NCI-H446 (cell line): ENCODE results near the gene ING3.
"Not testable (repeated sequence)": the region's sequence is repeated elsewhere in the genome, so short reads cannot be mapped to it uniquely, and the experiment has no call there.

Source experiments
- DNase-seq, 2 experiments: peaks; one replicate each; lab custom pipeline; 2025; lab: John Stamatoyannopoulos, UW

ING3 gene

GRCh38 chr7:120949998-120950538 lies 509 bp upstream of the ING3 start:
- no peak for DNase-seq

GRCh38 chr7:120951309-120951699 lies 727 bp downstream of the ING3 start:
- DNase-seq, result no peak

- no peak for DNase-seq
Measured at GRCh38 chr7:120951826-120952225, 1.2 kb downstream of the ING3 start.

GRCh38 chr7:120955577-120956149 lies 5.1 kb downstream of the ING3 start:
- DNase-seq, result no peak

GRCh38 chr7:120959929-120960484 lies 9.4 kb downstream of the ING3 start:
- DNase-seq, result no peak

- DNase-seq, result no peak
Measured at GRCh38 chr7:120960714-120961113, 10.1 kb downstream of the ING3 start.

GRCh38 chr7:120961638-120962173 lies 11.1 kb downstream of the ING3 start:
- no peak for DNase-seq

- no peak for DNase-seq
Measured at GRCh38 chr7:120964088-120964487, 13.5 kb downstream of the ING3 start.

GRCh38 chr7:120966961-120967360 lies 16.4 kb downstream of the ING3 start:
- no peak for DNase-seq

GRCh38 chr7:120973849-120974248 lies 23.3 kb downstream of the ING3 start:
- DNase-seq, result no peak

- no peak for DNase-seq
Measured at GRCh38 chr7:120979765-120980499, 29.4 kb downstream of the ING3 start.

- DNase-seq, result no peak
Measured at GRCh38 chr7:120981117-120981516, 30.5 kb downstream of the ING3 start.

- no peak for DNase-seq
Measured at GRCh38 chr7:120981888-120982615, 31.5 kb downstream of the ING3 start.

- not testable (repeated sequence) for DNase-seq
Measured at GRCh38 chr7:120983592-120983991, 33.0 kb downstream of the ING3 start.

- DNase-seq, result no peak
Measured at GRCh38 chr7:120984406-120984805, 33.8 kb downstream of the ING3 start.

- no peak for DNase-seq
Measured at GRCh38 chr7:120985130-120985758, 34.7 kb downstream of the ING3 start.

- no peak for DNase-seq
Measured at GRCh38 chr7:120985839-120986238, 35.3 kb downstream of the ING3 start.

- no peak for DNase-seq
Measured at GRCh38 chr7:120986650-120987049, 36.1 kb downstream of the ING3 start.

- no peak for DNase-seq
Measured at GRCh38 chr7:120987280-120987679, 36.7 kb downstream of the ING3 start.

- peak; percentile 76 to 87 for DNase-seq
Measured at GRCh38 chr7:120987683-120988590, 37.4 kb downstream of the ING3 start.
